Activated T-cell treated with anti-CD3 and anti-CD28 coated beads for 24 hours (primary cell): ENCODE data around the gene GBGT1.
"Not testable (repeated sequence)": the region's sequence is repeated elsewhere in the genome, so short reads cannot be mapped to it uniquely, and the experiment has no call there.

Experiments used
- DNase-seq: peaks from one replicate; pipeline ENCODE4 v3.0.0-alpha.2; 2020; ENCODE audit warnings: low read depth

GBGT1 gene

DNA sequence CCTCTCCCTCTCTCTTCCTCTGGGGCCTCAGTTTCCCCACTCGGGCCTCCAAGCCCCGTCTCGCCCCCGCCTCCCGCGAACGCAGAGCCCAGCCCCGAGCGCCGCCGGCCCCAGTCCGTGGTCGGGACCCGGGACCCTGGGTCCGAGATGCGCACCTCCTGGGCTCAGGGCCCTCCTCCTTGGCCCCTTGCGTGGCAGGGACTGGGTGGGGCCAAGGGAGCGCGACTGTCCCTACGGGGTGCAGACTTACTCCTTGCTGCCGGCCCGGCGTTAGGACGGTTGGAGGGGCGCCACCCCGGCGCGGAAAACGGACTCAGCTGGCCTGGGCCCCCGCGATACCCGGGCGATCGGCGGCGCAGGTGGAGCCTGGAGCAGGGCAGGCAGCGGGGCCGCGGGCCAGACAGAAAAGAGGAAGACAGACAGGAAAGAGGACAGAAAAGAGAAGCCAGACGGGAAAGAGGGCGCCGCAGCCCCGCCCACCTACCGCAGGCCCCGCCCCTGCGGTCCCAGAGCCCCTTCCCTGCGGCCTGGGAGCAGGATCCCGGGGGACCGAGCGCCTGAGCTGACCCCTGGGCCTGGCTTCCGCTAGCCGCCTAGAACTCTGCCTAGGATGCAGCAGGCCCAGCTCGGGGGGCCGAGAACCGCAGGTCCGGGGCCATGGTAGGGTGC lies at the start of gene GBGT1:
Gene GBGT1 (minus strand): TSS at position 411 of the 669 bp plus-strand sequence. CDS start 1,502 bp downstream, outside the sequence.
- no peak for DNase-seq

DNA sequence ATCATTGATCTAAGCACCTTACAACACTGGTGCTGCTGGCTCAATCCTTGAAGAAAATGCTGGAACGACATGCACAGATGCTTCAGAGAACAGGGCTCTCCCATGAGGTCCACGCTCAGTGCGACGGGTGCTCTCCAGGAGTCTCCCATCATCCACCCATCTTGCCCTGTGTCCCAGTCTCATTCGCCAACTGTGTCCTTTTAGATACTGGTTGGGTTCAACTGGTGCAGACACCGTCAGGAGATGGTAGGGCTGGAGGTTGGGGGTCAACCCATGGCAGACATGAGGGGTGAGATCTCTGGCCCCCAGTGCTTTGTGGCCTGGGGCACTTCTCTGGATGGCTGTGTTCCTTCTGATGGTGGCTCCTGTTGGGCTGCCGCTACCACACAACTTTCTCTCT lies 46.9 kb upstream of the GBGT1 start:
- DNase-seq = no peak

DNA sequence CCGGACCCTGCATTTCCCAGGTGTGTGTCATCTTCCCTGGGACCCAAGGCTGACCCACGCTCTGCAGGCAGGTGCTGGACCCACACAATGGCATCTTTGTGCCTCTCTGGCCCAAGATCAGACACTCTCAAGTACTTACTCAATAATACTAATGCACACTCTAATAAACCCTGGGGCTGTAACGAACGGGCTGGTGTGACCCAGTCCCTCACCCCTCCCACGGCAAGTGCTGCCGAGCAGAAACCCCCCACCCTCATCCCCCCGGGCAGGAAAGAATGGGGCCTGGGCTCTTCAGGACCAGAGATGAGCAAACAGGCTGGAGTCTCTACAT lies 46.5 kb upstream of the GBGT1 start:
- DNase-seq = no peak

DNA sequence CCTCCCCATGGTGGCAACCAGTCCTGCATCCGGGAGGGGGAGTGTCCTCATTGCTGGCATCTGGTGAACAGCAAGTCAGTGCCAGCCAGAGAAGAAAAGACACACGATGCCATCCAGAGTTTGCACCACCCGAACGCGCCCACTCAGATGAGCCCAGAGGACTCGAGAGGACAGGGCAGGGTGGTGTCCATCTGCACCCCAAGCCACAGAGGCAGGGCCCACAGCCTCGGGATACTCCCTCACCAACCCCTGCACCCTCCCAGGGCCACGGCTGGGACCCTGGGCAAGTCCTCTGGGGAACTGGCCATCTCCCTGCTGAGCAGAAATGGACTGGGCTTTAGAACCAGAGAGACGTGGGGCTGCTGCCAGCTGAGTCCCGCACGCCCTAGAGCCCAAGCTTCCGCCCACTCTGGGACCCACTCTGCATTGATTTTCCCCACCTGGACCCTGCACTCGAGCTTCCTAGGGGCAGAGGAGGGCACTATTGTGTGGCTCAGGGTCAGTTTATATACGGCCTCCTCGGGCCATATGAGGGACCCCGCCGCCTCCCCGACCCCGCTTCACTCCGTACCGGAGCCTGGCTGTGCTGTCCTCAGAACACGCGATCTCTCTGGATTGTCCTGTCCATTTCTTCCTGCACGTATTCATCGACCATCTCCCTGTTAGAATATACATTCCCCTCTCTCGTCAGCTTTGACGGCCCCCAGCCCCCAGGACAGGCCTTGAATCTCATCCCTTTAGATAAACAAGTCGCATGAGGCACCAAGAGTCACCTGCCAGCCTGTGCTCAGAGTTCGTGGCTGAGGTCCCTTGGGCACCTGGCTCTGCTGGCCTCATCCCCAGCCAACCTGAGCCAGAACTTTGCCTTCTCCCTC lies 45.9 kb upstream of the GBGT1 start:
- not testable (repeated sequence) for DNase-seq

DNA sequence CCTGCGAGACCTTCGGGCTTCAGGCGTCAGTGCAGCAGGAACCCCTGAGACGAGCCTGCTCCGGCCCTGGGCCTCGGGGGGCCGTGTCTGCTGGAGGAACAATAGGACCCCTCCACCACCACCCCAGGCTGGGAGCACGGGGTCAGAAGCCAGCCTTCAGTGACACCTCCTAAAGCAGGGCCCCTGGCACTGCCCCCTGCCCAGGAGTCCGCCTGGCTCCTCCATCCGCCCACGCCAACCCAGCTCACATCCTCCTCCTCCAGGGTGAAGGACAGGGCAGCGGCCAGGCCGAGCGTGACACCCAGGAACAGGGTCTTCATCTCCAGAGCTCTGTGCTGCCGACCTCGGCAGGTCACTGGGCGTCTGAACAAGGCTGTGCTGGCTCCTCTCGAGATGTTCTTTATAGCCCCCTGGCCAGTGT lies 45.2 kb upstream of the GBGT1 start, which contains the start of gene OBP2B:
Gene OBP2B (minus strand): TSS at position 371 of the 421 bp plus-strand sequence. CDS start 51 bp downstream, at position 320.
- DNase-seq = not testable (repeated sequence)

DNA sequence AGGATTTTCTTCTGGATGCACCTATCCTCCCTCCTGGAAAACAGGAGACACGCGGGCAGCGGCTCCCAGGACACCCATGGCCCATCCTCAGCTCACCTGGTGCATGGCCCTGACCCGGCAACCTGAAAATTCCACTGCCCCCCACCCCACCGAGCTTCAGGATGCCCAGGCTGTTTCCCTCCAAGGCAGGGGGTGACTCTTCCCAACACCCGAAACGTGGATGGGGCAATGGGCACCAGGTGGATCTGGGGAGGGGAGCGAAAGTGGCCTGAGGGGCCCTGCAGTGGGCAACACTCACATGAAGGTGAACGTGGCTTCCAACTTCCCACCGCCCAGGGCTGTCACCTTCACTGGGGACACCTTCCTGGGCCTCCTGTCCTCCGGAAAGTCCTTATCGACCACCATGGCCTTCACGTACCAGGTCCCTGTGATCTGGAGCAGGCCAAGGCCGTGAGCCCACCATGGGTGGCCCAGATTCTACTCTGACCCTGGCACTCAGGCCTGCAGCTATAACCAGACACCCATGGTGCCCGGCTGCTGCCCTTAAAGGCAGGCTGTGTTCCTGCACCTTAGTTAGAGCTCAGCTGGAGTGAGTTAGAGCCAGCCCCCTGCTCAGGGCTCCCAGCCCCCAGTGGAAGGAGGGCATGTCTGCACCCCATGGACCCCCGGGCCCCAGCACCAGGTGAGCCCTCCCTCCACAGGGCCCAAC lies 44.6 kb upstream of the GBGT1 start:
- DNase-seq = not testable (repeated sequence)

DNA sequence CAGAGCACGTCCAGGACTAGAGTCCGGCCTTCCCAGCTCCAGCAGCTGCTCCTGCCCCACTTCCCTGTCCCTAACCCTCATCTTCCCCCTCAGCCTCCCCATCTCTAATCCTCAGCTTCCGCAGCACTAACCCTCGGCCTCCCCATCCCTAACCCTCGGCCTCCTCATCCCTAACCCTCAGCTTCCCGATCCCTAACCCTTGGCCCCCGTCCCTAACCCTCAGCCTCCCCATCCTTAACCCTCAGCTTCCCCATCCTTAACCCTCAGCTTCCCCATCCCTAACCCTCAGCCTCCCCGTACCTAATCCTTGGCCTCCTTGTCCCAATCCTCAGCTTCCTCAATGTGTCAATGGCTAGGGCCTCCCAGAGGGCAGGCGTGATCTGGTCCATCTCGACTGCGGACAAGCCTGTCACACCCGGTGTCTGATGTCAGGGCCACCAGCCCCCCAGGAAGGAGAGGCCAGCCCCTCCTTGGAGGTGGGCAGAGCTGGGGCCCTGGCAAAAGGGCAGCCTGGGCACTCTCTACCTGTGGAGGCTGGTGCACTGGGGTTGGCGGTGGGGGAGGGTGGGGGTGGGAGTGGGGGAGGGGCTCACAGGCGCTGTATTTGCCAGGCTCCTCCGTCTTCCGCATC lies 43.9 kb upstream of the GBGT1 start:
- no peak for DNase-seq

DNA sequence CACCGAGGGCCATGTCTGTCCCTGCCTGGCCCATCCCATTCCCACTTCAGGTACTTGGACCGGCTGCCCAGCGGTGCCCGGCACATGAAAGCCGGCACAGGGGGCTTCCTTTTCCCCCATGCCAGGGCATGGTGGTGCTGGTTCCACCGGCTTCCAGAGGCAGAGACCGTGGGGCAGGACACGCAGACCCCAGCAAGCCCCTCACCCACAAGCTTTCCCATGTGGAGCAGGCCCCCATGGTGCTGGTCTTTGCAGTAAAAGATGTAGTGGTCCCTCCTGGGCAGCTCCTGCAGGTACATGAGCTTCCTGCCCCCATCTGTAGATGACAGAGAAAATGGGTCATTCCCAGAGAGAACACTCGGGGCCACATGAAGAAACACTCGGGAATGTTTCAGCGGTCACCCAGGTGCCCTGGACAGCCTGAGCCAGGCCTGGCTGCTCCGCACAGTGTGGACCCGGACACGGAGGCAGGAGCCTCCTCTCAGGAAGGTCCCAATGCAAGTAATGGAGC lies 43.4 kb upstream of the GBGT1 start:
- no peak for DNase-seq

DNA sequence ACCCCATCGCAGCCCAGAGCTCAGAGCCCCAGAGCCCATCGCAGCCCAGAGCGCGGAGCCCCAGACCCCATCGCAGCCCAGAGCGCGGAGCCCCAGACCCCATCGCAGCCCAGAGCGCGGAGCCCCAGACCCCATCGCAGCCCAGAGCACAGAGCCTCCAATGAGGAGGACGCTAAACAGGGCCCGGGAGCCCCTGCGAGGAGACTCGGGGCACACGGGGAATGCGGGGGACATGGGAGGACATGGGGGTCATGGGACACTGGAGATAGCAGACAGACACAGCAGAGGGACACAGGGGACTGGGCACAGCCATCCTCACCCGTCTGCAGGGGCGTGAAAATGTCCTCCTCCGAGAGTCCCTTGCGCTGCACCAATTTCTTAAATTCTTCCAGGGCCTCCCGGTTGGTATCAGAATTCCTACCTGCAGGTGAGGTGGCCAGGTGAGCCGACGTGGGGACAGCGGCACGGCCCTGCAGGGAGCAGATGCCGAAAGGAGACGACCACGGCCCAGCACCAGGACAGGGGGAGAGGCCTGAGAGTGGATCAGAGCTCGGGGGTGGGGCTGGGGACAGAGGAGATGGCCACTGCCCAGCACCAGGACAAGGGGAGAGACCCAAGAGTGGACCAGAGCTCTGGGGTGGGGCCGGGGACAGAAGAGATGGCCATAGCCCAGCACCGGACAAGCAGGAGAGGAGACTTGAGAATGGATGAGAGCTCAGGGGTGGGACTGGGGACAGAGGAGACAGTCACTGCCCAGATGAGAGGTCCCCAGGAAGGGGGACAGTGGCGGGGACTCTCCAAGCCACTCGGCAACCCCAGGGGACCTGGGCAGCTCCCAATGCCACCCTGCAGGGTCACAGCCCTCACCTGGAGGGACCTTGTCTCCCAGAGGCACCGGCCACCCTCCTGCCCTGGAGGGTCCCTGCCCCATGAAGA lies 42.5 kb upstream of the GBGT1 start:
- no peak for DNase-seq

DNA sequence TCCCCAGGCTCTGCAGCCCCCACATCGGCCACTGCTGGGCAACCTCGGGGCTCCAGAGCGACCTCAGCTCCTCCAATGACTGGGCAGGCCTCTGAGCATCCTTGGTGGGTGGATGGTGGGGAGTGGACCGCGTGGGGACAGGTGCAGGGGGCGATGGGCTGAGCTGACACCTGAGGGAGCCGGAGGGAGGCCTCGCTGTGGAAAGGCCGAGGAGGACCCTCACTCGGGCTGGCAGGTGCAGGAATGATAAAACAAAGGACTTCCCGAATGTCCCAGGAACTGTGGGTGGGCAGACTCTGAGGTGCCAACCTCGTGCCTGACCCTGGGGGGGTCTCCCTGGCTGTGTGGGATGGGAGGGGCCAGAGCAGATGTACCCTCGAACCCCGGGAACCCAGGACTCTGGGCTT lies 41.8 kb upstream of the GBGT1 start:
- DNase-seq = not testable (repeated sequence)

DNA sequence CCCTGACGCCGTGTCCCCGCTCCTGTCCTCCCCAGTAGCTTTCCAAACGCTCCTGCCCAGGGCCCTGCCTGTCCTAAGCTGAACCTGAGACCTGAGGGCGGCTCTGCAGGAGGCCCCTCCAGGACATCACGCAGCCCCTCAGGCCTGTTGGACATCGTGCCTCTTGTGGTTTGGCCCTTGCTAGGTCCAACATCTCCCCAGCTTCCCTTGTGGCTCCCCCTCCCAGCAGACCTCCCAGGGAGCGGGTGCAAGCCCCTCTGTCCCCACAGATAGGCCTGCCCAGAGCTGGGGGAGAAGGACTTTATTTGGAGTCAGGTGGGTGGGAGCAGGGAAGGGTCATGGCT lies 41.3 kb upstream of the GBGT1 start:
- DNase-seq = no peak

DNA sequence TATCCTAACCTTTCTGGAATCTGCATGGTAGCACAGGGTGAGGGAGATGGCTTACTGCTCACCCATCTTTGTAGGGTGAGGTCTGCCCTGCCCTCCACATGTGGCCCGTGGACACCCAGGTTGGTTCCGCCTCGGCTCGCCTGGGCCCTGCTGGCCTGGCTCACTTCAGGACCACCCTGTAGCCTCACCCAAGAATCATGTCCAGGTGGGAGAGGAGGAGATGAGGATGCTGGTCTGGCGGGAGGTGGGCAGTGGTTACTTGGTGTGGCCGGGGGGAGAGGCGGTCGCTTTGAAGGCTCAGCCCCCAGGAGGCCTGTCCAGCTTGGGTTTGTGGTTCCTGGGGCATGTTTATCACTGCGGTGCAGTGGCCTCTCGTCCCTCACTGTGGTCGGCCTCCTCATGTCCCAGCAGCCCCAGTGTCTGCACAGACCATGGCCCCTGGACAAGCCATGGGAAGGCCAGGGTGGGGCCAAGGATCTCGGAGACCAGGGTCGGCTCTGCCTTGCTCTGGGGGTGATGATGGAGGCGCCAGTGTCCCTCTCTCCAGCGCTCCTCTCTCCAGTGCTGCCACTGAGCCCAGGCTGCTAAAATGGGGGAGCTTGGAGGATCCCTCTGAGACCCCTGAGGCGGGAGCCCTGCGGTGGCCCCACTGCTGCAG lies 40.8 kb upstream of the GBGT1 start:
- DNase-seq = no peak

DNA sequence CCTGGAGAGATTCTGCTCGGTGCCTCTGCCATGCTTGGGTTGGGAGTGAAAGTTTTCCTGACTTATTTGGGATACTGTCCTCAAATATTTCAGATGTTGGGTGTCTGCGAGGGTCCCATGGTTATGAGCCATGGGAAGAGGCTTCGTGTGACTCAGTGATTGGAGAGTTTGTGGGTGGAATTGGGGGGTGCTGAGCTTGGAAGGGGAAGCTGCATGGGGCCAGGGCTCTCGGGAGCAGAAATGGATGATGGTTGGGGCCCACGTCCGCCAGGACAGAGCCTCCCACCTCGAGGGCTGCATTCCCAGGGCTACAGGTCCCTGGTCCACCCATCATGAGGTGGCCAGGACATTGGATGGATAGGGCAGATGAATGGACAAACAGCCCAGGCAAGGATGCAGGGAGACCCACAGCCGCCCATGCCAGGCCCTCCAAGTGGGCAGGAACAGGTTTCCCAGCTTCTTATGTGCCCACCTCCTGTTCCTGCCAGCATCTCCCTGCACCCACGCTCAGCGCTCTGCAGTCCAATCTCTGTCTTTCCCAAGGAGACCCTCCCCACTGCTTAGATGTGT lies 39.9 kb upstream of the GBGT1 start:
- no peak for DNase-seq

DNA sequence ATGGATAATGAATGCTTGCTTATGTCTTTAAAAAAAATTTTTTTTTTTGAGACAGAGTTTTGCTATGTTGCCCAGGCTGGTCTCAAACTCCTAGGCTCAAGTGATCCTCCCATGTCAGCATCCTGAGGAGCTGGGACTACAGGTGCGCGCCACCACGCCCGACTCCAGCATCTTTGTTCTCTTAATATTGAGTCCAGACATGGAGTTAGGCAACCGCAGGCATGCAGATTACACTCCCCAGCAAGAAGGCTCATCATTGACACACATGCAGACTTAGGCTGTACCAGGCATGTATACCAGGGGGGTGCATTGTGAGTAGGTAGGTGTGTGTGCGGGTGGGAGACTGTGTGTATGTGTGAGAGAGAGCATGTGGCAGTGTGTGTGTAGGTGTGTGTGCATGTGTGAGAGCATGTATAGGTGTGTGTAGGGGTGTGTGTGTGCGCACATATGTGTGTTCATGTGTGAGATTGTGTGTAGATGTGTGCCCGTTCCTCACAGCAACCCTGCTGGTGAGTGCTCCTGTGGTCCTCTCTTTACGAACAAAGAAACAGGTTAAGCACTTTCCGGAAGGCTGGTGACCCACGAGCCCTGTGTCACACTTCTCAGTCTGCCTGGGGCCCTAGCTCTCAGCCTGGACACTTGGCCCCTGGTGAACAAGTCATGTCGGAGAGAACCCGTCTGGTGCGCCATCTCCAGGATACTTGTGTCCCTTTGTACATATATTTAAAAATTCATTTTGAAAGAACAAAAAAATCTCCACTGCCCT lies 39.2 kb upstream of the GBGT1 start:
- DNase-seq = no peak

DNA sequence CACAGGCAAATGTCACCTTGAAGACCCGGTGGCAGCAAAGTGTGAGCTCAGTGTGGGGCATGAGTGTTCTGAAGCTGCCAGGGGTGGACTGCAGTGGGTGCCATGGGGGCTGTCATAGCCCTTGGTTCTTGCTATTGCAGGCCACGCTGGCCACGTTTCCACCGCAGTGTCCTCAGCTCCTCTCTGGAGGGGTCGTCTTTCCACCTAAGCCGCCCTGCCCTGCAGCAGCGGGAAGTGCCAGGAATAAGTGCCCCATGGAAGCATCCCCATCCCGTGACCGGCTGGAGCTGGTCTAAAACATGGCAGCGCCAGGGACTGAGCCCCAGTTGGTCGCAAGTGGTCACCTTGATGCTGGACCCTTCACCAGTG lies 38.4 kb upstream of the GBGT1 start:
- DNase-seq = no peak

DNA sequence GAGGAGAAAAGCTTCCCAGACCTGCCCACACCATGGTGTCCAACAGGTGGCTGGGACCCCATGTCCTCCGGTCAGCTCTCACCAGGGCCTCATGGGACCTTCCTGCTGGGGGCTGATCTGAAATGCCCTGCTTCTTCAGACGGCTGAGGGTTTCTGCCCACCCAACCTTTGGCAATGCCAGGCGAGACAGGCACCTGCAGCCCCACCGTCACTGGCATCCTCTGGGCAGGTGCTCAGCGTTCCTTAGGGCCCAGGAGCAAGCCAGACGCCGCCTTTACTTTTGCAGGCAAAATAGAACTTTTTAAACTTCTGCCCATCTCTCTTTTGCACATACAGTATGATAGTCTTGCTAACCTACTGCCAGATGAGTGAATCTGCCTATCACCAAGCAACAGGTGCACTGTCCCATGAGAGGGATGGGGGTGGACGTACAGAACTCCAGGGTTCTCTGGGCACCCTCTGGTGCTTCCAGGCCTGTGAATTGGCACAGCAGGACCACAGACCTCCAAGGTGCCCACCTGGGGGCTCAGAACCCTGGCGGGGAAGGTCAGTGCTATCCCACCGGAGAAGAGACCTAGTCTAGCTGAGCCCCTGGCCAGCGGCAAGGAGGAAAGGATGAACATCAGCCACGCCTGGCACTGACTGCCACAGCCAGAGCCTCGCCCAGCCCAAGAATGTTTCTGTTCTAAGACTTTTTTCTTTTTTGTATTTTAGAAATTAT lies 37.9 kb upstream of the GBGT1 start:
- DNase-seq = no peak

DNA sequence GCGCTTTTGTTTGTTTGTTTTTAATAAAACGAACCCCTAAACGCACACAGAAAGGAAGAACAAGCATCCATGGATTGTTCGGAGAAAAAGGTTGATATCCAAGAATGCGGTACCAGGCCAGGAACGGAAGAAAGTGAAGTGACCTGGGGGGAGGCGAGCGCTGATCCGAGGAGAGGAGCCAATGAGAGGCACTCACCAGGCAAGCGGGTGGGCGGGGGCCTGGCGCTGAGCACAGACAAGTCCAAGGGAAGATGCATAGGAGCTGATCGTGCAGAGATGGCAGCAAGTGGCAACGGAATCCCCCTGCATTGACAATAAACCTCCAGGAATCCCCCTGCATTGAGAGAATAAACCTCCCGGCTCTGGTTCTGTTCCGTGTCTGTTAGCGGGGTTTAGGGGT lies 36.9 kb upstream of the GBGT1 start:
- no peak for DNase-seq

DNA sequence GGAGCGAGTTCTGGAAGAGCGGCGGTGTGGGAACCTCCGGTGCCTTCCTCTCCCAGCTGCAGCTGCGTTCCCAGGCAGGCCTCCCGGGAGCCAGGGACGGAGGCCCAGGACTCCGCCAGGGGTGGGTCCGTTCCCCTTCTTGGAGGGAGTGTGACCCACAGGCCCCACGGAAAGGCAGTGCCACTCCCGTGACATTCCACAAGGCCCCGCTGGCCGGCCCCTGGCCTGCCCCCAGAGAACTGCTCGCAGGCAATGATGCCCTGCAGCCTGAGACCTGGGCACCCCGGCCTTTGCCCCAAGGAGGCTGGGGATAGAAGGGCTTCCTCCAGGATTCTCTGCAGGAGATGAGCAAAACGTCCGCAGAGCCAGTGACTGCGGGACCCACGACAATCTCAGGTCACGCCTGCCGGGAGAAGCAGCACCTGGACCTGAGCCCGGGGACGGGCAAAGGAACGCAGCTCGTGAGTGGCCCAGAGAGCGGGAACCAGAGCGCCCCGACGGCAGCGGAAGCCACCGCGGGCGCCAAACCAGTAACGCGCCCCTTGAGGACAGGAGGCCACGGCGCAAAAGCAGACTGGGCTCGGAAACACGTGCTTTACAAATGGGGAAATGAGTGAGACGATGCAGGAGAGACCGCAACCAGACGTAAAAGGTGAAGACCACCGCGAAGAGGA lies 36.1 kb upstream of the GBGT1 start:
- peak; percentile 15 for DNase-seq
